Stimulated activated CD4-positive, alpha-beta T cell treated with anti-CD3 and anti-CD28 coated beads, Interleukin-4, amount 100 ng/mL, for 24 hours (primary cell): ENCODE data around the gene SIK2.

Source experiments
- DNase-seq: peaks from one replicate; pipeline ENCODE4 v3.0.0-alpha.2; 2020

The SIK2 gene

GRCh38 chr11:111734101-111734953 lies 132.1 kb downstream of the SIK2 start:
- no peak for DNase-seq

DNA sequence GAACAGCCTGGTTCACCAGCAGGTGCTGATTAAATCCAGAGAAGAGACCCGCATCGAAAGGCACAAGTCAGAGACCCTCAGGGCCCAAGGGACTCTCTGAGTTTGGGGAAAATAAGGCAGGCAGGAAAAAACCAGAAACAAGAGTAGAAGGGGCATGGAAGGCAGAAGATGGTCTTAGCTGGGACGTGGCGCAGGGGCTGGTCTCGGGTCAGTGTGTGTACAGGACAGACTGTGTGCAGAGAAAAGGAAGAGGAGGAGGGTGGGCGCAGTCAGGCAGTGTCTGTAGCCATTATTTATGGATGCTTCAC lies 132.7 kb downstream of the SIK2 start:
- no peak for DNase-seq

- no peak for DNase-seq
These were observed 133.2 kb downstream of the SIK2 start for GRCh38 chr11:111735262-111736116.

- DNase-seq = no peak
These were observed 133.9 kb downstream of the SIK2 start for GRCh38 chr11:111736181-111736590.

- no peak for DNase-seq
These were observed 134.6 kb downstream of the SIK2 start for GRCh38 chr11:111736621-111737443.

DNA sequence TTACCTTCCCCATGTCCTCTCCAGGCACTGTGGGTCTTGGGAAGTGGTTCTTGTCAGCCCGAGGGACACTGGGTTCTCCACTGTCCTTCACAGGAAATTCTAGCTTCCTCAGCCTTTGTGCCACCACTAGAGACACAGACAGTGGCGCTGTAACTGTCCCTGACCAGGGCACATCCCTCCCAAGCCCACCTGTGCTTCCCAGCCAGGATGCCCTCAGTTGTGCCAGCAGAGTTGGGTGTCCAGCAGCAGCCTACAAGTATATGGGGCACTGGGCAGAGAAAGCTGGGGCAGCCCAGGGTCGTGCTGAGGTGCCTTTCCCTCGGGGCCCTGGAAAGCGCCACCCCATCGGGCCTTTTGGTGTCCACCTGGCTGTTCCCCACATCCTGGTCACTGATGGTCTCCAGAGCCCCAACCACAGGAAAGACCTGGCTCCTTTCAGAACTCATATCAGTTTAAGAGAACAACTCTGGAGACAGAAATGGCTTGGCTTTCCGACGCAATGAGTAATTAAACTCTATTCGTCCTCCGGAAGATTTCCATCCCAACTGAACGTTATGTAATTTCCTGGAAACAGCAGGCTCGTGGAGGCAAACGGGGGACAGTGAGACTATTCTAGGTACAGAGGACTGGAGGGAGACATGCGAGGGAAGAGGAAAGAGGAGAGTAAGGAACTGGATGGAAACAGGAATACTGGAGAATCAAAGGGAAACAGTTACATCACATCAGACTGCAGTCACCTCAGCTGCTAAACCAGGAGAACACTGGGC lies 135.4 kb downstream of the SIK2 start:
- no peak for DNase-seq

DNA sequence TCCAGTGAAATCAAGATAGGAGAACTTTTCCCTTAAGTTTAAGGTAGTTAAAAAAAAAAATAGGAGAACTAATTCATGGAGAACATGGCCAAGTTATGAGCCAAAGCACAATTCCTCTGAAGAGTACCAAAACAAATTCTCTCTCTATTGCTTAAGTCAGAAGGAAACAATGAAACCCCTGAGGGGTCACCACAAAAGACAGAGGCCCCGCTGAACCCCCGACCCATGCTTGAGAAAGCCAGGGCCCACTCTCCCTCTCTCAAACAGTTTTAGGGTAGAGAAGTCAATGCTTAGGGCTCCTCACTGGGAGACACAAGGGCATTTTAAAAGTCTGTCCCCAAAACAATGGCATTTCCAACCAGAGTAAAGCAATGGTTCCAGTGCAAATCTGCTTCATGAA lies 137.1 kb downstream of the SIK2 start:
- no peak for DNase-seq

DNA sequence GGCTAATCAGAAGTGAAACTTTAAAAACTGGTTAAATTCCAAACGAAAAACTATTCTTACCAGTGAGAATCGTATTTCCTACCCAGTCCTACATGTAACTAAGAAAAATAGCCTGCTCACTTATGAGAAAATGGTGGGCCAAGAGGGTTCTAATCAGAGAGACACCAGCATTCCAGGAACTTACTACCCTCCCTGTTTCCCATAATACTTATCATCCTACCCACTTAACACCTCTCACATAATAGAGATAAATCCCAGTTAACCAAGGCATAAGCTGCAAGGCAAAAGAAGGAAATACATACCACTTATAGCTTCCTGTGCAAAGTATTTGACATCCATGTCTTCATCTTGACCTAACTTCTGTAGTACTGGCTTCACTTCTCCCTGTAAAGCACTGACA lies 139.5 kb downstream of the SIK2 start:
- DNase-seq = no peak

DNA sequence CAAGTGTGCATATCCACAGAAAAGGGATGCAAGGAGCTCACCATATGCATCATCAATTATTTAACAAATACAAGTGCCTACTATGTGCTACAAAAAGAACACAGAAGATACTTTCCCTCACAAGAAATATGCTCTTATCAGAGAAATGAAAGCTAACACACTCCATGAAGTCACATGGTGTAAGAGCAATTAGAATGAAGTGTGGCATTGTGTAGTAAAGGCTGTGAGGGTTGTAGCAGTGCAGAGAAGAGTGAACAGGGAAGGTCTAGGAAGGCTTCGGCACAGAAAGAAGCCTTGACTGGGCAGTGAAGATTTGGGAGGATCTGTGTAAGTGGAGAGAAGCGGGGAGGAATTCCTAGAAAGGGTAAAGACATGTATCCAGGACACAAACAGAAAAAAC lies 141.5 kb downstream of the SIK2 start:
- DNase-seq = no peak

- DNase-seq = no peak
These were observed 143.7 kb downstream of the SIK2 start for GRCh38 chr11:111745719-111746504.

GRCh38 chr11:111748035-111748804 lies 146.0 kb downstream of the SIK2 start:
- DNase-seq = no peak

GRCh38 chr11:111749646-111750045 lies 147.4 kb downstream of the SIK2 start:
- no peak for DNase-seq

- DNase-seq = no peak
These were observed 153.8 kb downstream of the SIK2 start for GRCh38 chr11:111756097-111756496.

DNA sequence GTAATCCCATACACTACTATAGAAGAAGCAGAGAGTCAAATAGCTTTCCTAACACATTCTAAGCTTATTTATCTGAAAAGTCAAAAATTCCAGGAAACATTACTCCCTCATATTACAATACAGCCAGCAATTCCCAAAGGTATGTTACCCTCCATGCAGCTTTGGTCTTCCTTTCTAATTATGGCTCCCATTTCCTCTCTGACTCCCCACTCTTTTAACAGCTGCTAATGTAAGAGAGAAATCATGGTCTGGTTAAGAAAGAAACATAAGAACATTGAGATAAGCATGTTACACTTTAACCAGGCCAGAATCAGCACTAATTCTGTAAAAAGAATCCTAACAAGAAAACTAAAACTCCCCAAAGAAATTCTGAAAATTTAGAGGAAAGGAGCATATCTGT lies 157.1 kb downstream of the SIK2 start:
- no peak for DNase-seq

GRCh38 chr11:111759778-111760407 lies 157.6 kb downstream of the SIK2 start:
- no peak for DNase-seq

- no peak for DNase-seq
These were observed 158.8 kb downstream of the SIK2 start for GRCh38 chr11:111761036-111761435.

DNA sequence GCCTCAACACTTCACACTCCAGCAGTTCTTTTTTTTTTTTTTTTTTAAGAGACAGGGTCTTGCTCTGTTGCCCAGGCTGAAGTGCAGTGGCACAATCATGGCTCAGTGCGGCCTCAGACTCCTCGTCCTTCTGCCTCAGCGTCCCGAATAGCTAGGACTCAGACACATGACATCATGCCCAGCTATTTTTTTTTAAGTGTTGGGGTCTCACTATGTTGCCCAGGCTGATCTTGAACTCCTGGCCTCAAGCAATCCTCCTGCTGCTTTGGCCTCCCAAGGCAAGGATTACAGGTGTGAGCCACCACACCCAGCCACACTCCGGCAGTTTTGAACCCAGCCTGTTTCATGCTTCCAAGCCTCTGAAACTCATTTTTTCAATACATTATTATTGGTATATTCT lies 160.3 kb downstream of the SIK2 start:
- DNase-seq = no peak

DNA sequence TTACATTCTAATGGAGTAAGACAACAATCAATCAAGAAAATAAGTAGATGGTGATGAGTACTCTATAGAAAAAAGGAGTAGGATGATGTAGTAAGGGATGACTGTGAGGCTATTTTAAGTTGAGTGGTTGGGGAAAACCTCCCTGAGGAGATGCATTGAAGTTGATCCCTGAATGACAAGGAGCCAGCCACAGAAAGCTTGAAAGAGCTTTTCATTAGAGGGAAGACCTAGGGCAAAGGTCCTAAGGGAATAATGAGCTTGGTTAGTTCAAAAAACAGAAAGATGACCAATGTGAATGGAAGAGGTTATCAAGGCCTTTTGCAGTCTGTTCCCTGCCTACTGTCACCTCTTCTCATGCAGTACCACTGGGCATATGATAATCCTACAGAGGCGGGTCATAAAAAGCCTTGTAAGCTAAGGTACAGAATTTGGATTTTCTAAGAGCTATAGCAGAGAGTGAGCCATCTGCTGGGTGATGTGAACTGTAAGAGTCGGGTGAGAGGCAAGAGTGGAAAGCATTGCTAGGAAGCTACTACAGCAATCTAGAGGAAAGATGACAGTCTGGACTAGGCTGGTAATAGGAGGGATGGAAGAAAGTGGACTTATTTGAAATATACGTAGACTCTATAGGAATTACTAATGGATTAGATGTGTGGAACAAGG lies 160.9 kb downstream of the SIK2 start:
- no peak for DNase-seq

GRCh38 chr11:111764621-111765020 lies 162.4 kb downstream of the SIK2 start:
- DNase-seq = no peak
